PC-3 (cell line): ENCODE results near the gene ZNF467.

Source experiments
- EZH2 ChIP-seq: fragments of 300-600 bp; sonication (generic); IDR thresholded peaks from one replicate; pipeline ENCODE4 v1.6.1; 2017; ENCODE audit warnings: antibody characterized with exemption, mild to moderate bottlenecking, low read length; ENCODE audit not compliant: unreplicated experiment
- EZH2phosphoT487 ChIP-seq: fragments of 300-600 bp; sonication (generic); IDR thresholded peaks from 2 replicates; pipeline ENCODE4 v1.6.1; 2018; ENCODE audit warnings: mild to moderate bottlenecking, antibody characterized with exemption, low read length, borderline replicate concordance
- TF ChIP-seq, protein P1 (sequence below): fragments of 300-600 bp; sonication (generic); conservative IDR thresholded peaks from 2 replicates; pipeline ENCODE4 v1.5.1; 2017; ENCODE audit warnings: antibody characterized with exemption, low read depth, mild to moderate bottlenecking, low read length

DNA sequence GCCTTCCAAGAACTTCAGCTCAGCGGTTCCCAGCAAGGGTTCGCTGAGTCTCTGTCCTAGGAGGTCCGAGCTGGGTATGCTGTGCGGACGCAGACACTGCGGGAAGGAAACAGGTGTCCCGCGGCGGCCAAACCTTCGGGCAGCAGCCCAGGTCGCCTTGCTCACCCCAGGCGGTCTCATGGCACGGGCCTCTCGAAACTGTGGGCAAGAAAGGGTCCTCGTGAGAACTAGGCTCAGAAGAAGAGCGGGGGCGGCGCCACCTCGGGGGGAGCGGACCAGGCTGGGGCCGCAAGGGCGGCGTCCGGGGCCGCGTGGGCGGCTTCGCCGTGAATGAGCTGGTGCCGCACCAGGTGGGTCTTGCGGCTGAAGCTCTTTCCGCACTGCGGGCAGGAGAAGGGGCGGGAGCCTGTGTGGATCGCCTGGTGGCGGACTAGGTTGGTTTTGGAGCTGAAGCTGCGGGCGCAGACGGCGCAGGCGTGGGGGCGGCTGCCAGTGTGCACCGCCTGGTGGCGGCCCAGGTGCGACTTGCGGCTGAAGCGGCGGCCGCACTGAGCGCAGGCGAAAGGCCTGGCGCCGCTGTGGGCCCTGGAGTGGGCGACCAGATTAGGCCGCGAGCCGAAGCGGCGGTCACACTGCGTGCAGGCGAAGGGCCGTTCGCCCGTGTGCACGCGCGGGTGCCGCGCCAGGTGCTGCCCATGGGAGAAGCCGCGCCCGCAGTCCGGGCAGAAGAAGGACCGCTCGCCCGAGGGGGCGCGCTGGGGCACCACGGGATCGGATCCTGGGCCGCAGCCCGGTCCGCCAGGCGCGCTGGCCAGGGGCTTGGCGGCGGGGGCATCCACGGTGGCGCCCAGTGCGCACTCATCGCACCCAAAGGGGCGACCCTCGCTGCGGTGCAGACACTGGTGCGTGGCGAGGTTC, 8.6 kb downstream of the ZNF467 start:
- TF ChIP-seq, protein P1, sequence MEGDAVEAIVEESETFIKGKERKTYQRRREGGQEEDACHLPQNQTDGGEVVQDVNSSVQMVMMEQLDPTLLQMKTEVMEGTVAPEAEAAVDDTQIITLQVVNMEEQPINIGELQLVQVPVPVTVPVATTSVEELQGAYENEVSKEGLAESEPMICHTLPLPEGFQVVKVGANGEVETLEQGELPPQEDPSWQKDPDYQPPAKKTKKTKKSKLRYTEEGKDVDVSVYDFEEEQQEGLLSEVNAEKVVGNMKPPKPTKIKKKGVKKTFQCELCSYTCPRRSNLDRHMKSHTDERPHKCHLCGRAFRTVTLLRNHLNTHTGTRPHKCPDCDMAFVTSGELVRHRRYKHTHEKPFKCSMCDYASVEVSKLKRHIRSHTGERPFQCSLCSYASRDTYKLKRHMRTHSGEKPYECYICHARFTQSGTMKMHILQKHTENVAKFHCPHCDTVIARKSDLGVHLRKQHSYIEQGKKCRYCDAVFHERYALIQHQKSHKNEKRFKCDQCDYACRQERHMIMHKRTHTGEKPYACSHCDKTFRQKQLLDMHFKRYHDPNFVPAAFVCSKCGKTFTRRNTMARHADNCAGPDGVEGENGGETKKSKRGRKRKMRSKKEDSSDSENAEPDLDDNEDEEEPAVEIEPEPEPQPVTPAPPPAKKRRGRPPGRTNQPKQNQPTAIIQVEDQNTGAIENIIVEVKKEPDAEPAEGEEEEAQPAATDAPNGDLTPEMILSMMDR: no peak
- TF ChIP-seq EZH2phosphoT487 (no peak), EZH2 (no peak)
